Bronchial epithelial cell (primary cell): ENCODE results near the gene LMTK3. TPM values are rescaled to one million over a fixed set of nuclear protein-coding genes. Genes with fewer than 3 reads are reported as not detected.

ENCODE experiments used
- DNase-seq: peaks from one replicate; pipeline ENCODE4 v3.0.0-alpha.2; 2010; ENCODE audit warnings: low read depth
- FAIRE-seq: peaks from 2 replicates; lab custom pipeline; 2011; peaks lifted over from hg19 to GRCh38; lab: Jason Lieb, UNC
- H3K27me3 ChIP-seq: 2 replicates; pipeline ENCODE4 v1.5.1; 2011; ENCODE audit warnings: low read length; ENCODE audit not compliant: control insufficient read depth, insufficient read depth
- H3K36me3 ChIP-seq: 2 replicates; pipeline ENCODE4 v1.5.1; 2011; ENCODE audit warnings: low read length; ENCODE audit not compliant: control insufficient read depth, insufficient read depth
- H3K4me3 ChIP-seq: 2 replicates; pipeline ENCODE4 v1.5.1; 2011; ENCODE audit warnings: mild to moderate bottlenecking, low read depth, low read length, control low read depth
- CTCF ChIP-seq: IDR thresholded peaks from 2 replicates; pipeline ENCODE4 v1.5.1; 2011; ENCODE audit warnings: mild to moderate bottlenecking, moderate library complexity, low read length, control low read depth, inconsistent platforms; ENCODE audit not compliant: insufficient read depth, severe bottlenecking
- total RNA-seq: library from RNA; depleted of rRNA; stranded (reverse); fragments of >200 nt; gene quantifications from 2 replicates; pipeline ENCODE4 v1.2.1, GENCODE V29; 2014

Gene LMTK3
- total RNA-seq, 1 donor from 2014 or later = 1.3 TPM

GRCh38 chr19:48473161-48473966 is 38.3 kb downstream of the LMTK3 start:
- Histone ChIP-seq H3K36me3 (peaks cover 52% of the 10 kb centered on the region), H3K4me3 (no peak overlapping the region), H3K27me3 (no peaks in the 10 kb centered on the region)
- no peak for FAIRE-seq
- DNase-seq = no peak
- no peak for TF ChIP-seq CTCF

- H3K36me3 ChIP-seq = peaks cover 46% of the 10 kb centered on the region
Measured at GRCh38 chr19:48471836-48472235, 39.8 kb downstream of the LMTK3 start.

GRCh38 chr19:48470856-48471255 is 40.8 kb downstream of the LMTK3 start:
- DNase-seq = no peak

More at GRCh38 chr19:48471836-48472235, 39.8 kb downstream of the LMTK3 start:
- Histone ChIP-seq H3K4me3 (no peak overlapping the region), H3K27me3 (no peaks in the 10 kb centered on the region)
- no peak for TF ChIP-seq CTCF
- DNase-seq (no peak), FAIRE-seq (no peak)

GRCh38 chr19:48469934-48470680 is 41.5 kb downstream of the LMTK3 start:
- no peaks in the 10 kb centered on the region for H3K27me3 ChIP-seq
- FAIRE-seq (no peak), DNase-seq (no peak)
- peak overlapping the region; percentile 81 for H3K4me3 ChIP-seq
- H3K36me3 ChIP-seq = peaks cover 35% of the 10 kb centered on the region
- no peak for TF ChIP-seq CTCF

More at GRCh38 chr19:48470856-48471255, 40.8 kb downstream of the LMTK3 start:
- FAIRE-seq = no peak
- Histone ChIP-seq H3K27me3 (no peaks in the 10 kb centered on the region), H3K36me3 (peaks cover 42% of the 10 kb centered on the region), H3K4me3 (no peak overlapping the region)
- TF ChIP-seq CTCF = no peak

- peaks cover 28% of the 10 kb centered on the region for H3K36me3 ChIP-seq
- H3K4me3 ChIP-seq = peak within 1 kb of the TSS; percentile 81
- no peak for TF ChIP-seq CTCF
- FAIRE-seq = no peak
- peak; percentile 56 for DNase-seq
- H3K27me3 ChIP-seq = no peaks in the 10 kb centered on the region
Measured at GRCh38 chr19:48469289-48469881, 42.2 kb downstream of the LMTK3 start, which contains the start of gene CYTH2. CYTH2 (plus strand) TSS chr19:48469369; CDS start chr19:48469508, 139 bp downstream.
